ENCODE data around the gene MED29. TPM values are rescaled to one million over a fixed set of nuclear protein-coding genes. Genes with fewer than 3 reads are reported as not detected.
A peak's percentile ranks its signal among the peaks of the same experiment; 100 is the strongest.

The MED29 gene
- total and polyA plus RNA-seq, 5 donors from 2014 or later, result 53.6 to 65.6 (median 59.5) TPM

- peaks cover 0 to 2% (median 0%) of the 10 kb centered on the region in 7 donors for H3K9me3 Mint-ChIP-seq
- peak overlapping the region; percentile 99 for H3K4me3 ChIP-seq (ENCODE audit: low read depth, low read length)
- H3K36me3 ChIP-seq (ENCODE audit: control insufficient read depth, insufficient read depth, low read length), result peaks cover 10% of the 10 kb centered on the region
- H3K4me1 Mint-ChIP-seq, result peaks cover 27 to 69% (median 44%) of the 10 kb centered on the region in 4 donors
- H3K4me3 Mint-ChIP-seq, result peak overlapping the region; percentile 96 to 100 (median 98)
- peaks cover 49% of the 10 kb centered on the region for H3K4me1 ChIP-seq (ENCODE audit: control insufficient read depth, insufficient read depth, low read length, poor library complexity, severe bottlenecking)
- no peaks in the 10 kb centered on the region for H3K9me3 ChIP-seq (ENCODE audit: control insufficient read depth in 2 of 2, low read length in 2 of 2)
- H3K27ac ChIP-seq (ENCODE audit: insufficient read depth, low read length, poor library complexity, severe bottlenecking), result peak overlapping the region; percentile 95
- DNase-seq, result no peak
- H3K27ac Mint-ChIP-seq, result peak overlapping the region in 2 of 3 donors; percentile 99 to 100
- H3K36me3 Mint-ChIP-seq, result peaks cover 28% of the 10 kb centered on the region
- H3K27me3 ChIP-seq (ENCODE audit: control insufficient read depth, insufficient read depth, low read length), result no peaks in the 10 kb centered on the region
- no peak for ATAC-seq (ENCODE audit: low read depth in 2 of 2)
- no peaks in the 10 kb centered on the region for H3K27me3 Mint-ChIP-seq
Measured at GRCh38 chr19:39446365-39447084, 55.3 kb downstream of the MED29 start.

GRCh38 chr19:39448271-39448670, 57.1 kb downstream of the MED29 start:
- Mint-ChIP-seq H3K9me3 (peaks cover 0 to 2% (median 0%) of the 10 kb centered on the region in 7 donors), H3K4me3 (peak overlapping the region; percentile 73 to 100 (median 98)), H3K36me3 (peaks cover 44% of the 10 kb centered on the region), H3K4me1 (peaks cover 32 to 84% (median 60%) of the 10 kb centered on the region in 4 donors), H3K27me3 (no peaks in the 10 kb centered on the region), H3K27ac (peak overlapping the region; percentile 73 to 82 (median 79))
- Histone ChIP-seq H3K27me3 (ENCODE audit: control insufficient read depth, insufficient read depth, low read length) (no peaks in the 10 kb centered on the region), H3K36me3 (ENCODE audit: control insufficient read depth, insufficient read depth, low read length) (peaks cover 21% of the 10 kb centered on the region), H3K4me3 (ENCODE audit: low read depth, low read length) (peak overlapping the region; percentile 99), H3K9me3 (ENCODE audit: control insufficient read depth in 2 of 2, low read length in 2 of 2) (no peaks in the 10 kb centered on the region), H3K4me1 (ENCODE audit: control insufficient read depth, insufficient read depth, low read length, poor library complexity, severe bottlenecking) (peaks cover 49% of the 10 kb centered on the region), H3K27ac (ENCODE audit: insufficient read depth, low read length, poor library complexity, severe bottlenecking) (peak overlapping the region; percentile 8)
- DNase-seq (no peak), ATAC-seq (ENCODE audit: low read depth in 2 of 2) (no peak)

GRCh38 chr19:39449116-39449797, 58.1 kb downstream of the MED29 start:
- no peak for ATAC-seq (ENCODE audit: low read depth in 2 of 2)
- Histone ChIP-seq H3K4me1 (ENCODE audit: control insufficient read depth, insufficient read depth, low read length, poor library complexity, severe bottlenecking) (peaks cover 49% of the 10 kb centered on the region), H3K36me3 (ENCODE audit: control insufficient read depth, insufficient read depth, low read length) (peaks cover 29% of the 10 kb centered on the region), H3K27me3 (ENCODE audit: control insufficient read depth, insufficient read depth, low read length) (no peaks in the 10 kb centered on the region), H3K4me3 (ENCODE audit: low read depth, low read length) (peak overlapping the region; percentile 13), H3K27ac (ENCODE audit: insufficient read depth, low read length, poor library complexity, severe bottlenecking) (peak overlapping the region; percentile 8), H3K9me3 (ENCODE audit: control insufficient read depth in 2 of 2, low read length in 2 of 2) (no peaks in the 10 kb centered on the region)
- Mint-ChIP-seq H3K4me3 (peak overlapping the region; percentile 81 to 100 (median 89)), H3K4me1 (peaks cover 32 to 84% (median 60%) of the 10 kb centered on the region in 4 donors), H3K27ac (peak overlapping the region; percentile 47 to 94 (median 85)), H3K9me3 (peaks cover 0 to 2% (median 0%) of the 10 kb centered on the region in 7 donors), H3K27me3 (no peaks in the 10 kb centered on the region), H3K36me3 (peaks cover 45% of the 10 kb centered on the region)
- DNase-seq, result peak in 1 of 3 donors; percentile 16

Other genes starting within 250 kb of the MED29 start
- gene NCCRP1, start 194.4 kb upstream of the MED29 start, total RNA-seq, result not detected
- gene NCCRP1, start 194.4 kb upstream of the MED29 start, polyA plus RNA-seq, result not detected
- gene SYCN, start 187.1 kb upstream of the MED29 start, total RNA-seq, result not detected
- gene SYCN, start 187.1 kb upstream of the MED29 start, polyA plus RNA-seq, result not detected
- gene IFNL3, start 146.4 kb upstream of the MED29 start, total RNA-seq, result not detected
- not detected for gene IFNL3, start 146.4 kb upstream of the MED29 start, polyA plus RNA-seq
- gene IFNL4, start 142.5 kb upstream of the MED29 start, total RNA-seq, result not detected
- gene IFNL4, start 142.5 kb upstream of the MED29 start, polyA plus RNA-seq, result not detected
- not detected for gene IFNL2, start 123.0 kb upstream of the MED29 start, total RNA-seq
- gene IFNL2, start 123.0 kb upstream of the MED29 start, polyA plus RNA-seq, result not detected
- gene IFNL1, start 95.0 kb upstream of the MED29 start, total RNA-seq, result not detected
- gene IFNL1, start 95.0 kb upstream of the MED29 start, polyA plus RNA-seq, result not detected
- gene LRFN1, start 70.5 kb upstream of the MED29 start, total RNA-seq, result 4.9 TPM
- gene LRFN1, start 70.5 kb upstream of the MED29 start, polyA plus RNA-seq, result 1 to 10 TPM; 2.1 to 4.9 (median 3.1) TPM
- gene GMFG, start 55.3 kb upstream of the MED29 start, total RNA-seq, result 512 TPM
- 1,000 to 10,000 TPM; 1,343 to 1,906 (median 1,706) TPM for gene GMFG, start 55.3 kb upstream of the MED29 start, polyA plus RNA-seq
- gene SAMD4B, start 49.0 kb upstream of the MED29 start, total RNA-seq, result 78.9 TPM
- 1 to 10 TPM; 5.7 to 9.9 (median 6.5) TPM for gene SAMD4B, start 49.0 kb upstream of the MED29 start, polyA plus RNA-seq
- 138 TPM for gene PAF1, start 272 bp upstream of the MED29 start, total RNA-seq
- gene PAF1, start 272 bp upstream of the MED29 start, polyA plus RNA-seq, result 10 to 100 TPM; 35.0 to 46.7 (median 39.0) TPM
- 1,400 TPM for gene ZFP36, start 15.5 kb downstream of the MED29 start, total RNA-seq
- gene ZFP36, start 15.5 kb downstream of the MED29 start, polyA plus RNA-seq, result 100 to 1,000 TPM in 3 of 4 donors, 10 to 100 TPM in 1; 89.8 to 134 (median 109) TPM
- gene PLEKHG2, start 21.3 kb downstream of the MED29 start, total RNA-seq, result 209 TPM
- 1 to 10 TPM; 1.3 to 3.9 (median 3.1) TPM for gene PLEKHG2, start 21.3 kb downstream of the MED29 start, polyA plus RNA-seq
- 2,708 TPM for gene RPS16, start 44.6 kb downstream of the MED29 start, total RNA-seq
- 1,000 to 10,000 TPM; 1,440 to 2,367 (median 1,925) TPM for gene RPS16, start 44.6 kb downstream of the MED29 start, polyA plus RNA-seq
- 322 TPM for gene SUPT5H, start 54.2 kb downstream of the MED29 start, total RNA-seq
- 10 to 100 TPM; 75.1 to 83.9 (median 82.8) TPM for gene SUPT5H, start 54.2 kb downstream of the MED29 start, polyA plus RNA-seq
- gene TIMM50, start 89.5 kb downstream of the MED29 start, total RNA-seq, result 45.3 TPM
- 10 to 100 TPM; 35.4 to 47.4 (median 40.2) TPM for gene TIMM50, start 89.5 kb downstream of the MED29 start, polyA plus RNA-seq
- gene DLL3, start 107.6 kb downstream of the MED29 start, total RNA-seq, result 0.17 TPM
- gene DLL3, start 107.6 kb downstream of the MED29 start, polyA plus RNA-seq, result under 1 TPM in 1 of 4 donors, not detected in 3; 0.13 TPM
- gene SELENOV, start 123.8 kb downstream of the MED29 start, total RNA-seq, result not detected
- not detected for gene SELENOV, start 123.8 kb downstream of the MED29 start, polyA plus RNA-seq
- 4.8 TPM for gene EID2B, start 141.5 kb downstream of the MED29 start, total RNA-seq
- 10 to 100 TPM in 3 of 4 donors, 1 to 10 TPM in 1; 7.3 to 11.3 (median 10.3) TPM for gene EID2B, start 141.5 kb downstream of the MED29 start, polyA plus RNA-seq
- gene EID2, start 148.8 kb downstream of the MED29 start, total RNA-seq, result 13.1 TPM
- 10 to 100 TPM; 20.2 to 32.7 (median 23.8) TPM for gene EID2, start 148.8 kb downstream of the MED29 start, polyA plus RNA-seq
- gene LGALS13, start 211.1 kb downstream of the MED29 start, total RNA-seq, result not detected
- gene LGALS13, start 211.1 kb downstream of the MED29 start, polyA plus RNA-seq, result not detected